ENCODE data around the gene SLC18A2.

DNA sequence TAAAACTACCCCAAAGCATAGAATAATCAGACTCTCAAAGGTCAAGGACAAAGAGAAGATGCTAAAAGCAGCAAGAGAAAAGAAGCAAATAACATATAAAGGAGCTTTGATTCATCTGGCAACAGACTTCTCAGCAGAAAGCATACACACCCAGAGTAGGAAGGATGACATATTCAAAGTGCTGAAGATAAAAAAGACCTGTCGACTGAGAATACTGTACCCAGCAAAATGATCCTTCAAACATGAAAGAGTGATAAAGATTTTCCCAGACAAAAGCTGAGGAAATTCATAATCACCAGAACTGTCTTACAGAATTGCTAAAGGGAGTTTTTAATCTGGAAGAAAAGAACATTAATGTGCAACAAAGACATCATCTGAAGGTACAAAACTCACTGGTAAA, 28.7 kb upstream of the SLC18A2 start:
- TF ChIP-seq ZFPM2 (CRISPR knock-in tag; IDR thresholded peaks at IDR 0.05) (no peak), ETV5 (CRISPR knock-in tag; IDR thresholded peaks at IDR 0.05; ENCODE audit: low read depth) (no peak), ZNF175 (CRISPR knock-in tag; IDR thresholded peaks at IDR 0.05; ENCODE audit: low read depth) (no peak), RCOR1 (IDR thresholded peaks at IDR 0.05; ENCODE audit: borderline replicate concordance in 1 of 2, low read depth in 2 of 2, low read length in 2 of 2) (no peak), ZBTB8A (IDR thresholded peaks at IDR 0.05; ENCODE audit: partially characterized antibody) (no peak), LEF1 (IDR thresholded peaks at IDR 0.05) (no peak), BRD4 (IDR thresholded peaks at IDR 0.05) (no peak), PHF21A (IDR thresholded peaks at IDR 0.05; ENCODE audit: borderline replicate concordance, low read depth) (no peak), SAFB2 (IDR thresholded peaks at IDR 0.05; ENCODE audit: borderline replicate concordance, low read depth, low read length, severe bottlenecking) (no peak), MAZ (CRISPR knock-in tag; conservative IDR thresholded peaks at IDR 0.05 in 1 of 2, IDR thresholded peaks at IDR 0.05 in 1 of 2) (no peak)
- TF ChIP-seq, protein P1, sequence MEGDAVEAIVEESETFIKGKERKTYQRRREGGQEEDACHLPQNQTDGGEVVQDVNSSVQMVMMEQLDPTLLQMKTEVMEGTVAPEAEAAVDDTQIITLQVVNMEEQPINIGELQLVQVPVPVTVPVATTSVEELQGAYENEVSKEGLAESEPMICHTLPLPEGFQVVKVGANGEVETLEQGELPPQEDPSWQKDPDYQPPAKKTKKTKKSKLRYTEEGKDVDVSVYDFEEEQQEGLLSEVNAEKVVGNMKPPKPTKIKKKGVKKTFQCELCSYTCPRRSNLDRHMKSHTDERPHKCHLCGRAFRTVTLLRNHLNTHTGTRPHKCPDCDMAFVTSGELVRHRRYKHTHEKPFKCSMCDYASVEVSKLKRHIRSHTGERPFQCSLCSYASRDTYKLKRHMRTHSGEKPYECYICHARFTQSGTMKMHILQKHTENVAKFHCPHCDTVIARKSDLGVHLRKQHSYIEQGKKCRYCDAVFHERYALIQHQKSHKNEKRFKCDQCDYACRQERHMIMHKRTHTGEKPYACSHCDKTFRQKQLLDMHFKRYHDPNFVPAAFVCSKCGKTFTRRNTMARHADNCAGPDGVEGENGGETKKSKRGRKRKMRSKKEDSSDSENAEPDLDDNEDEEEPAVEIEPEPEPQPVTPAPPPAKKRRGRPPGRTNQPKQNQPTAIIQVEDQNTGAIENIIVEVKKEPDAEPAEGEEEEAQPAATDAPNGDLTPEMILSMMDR (IDR thresholded peaks at IDR 0.05 in 2 of 3, conservative IDR thresholded peaks at IDR 0.05 in 1 of 3; ENCODE audit: insufficient read depth in 2 of 3, low read depth in 1 of 3, low read length in 3 of 3), result no peak
- TF ChIP-seq, protein P2, sequence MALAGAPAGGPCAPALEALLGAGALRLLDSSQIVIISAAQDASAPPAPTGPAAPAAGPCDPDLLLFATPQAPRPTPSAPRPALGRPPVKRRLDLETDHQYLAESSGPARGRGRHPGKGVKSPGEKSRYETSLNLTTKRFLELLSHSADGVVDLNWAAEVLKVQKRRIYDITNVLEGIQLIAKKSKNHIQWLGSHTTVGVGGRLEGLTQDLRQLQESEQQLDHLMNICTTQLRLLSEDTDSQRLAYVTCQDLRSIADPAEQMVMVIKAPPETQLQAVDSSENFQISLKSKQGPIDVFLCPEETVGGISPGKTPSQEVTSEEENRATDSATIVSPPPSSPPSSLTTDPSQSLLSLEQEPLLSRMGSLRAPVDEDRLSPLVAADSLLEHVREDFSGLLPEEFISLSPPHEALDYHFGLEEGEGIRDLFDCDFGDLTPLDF (CRISPR knock-in tag; IDR thresholded peaks at IDR 0.05), result no peak
